8988T (cell line): ENCODE data around the gene IL5.
"Not testable (repeated sequence)": the region's sequence is repeated elsewhere in the genome, so short reads cannot be mapped to it uniquely, and the experiment has no call there.

Experiments used
- DNase-seq: peaks from one replicate; pipeline ENCODE4 v3.0.0; 2011

Gene IL5

GRCh38 chr5:132543472-132544201 is at the start of gene IL5:
TSS of gene IL5 (minus strand) at chr5:132543522. CDS start at chr5:132543478, 44 bp downstream.
- no peak for DNase-seq

GRCh38 chr5:132592521-132592920 is 49.2 kb upstream of the IL5 start:
- DNase-seq: no peak

- DNase-seq: no peak
These were observed 47.8 kb upstream of the IL5 start for GRCh38 chr5:132591145-132591544.

GRCh38 chr5:132589467-132589866 is 46.1 kb upstream of the IL5 start:
- no peak for DNase-seq

- no peak for DNase-seq
These were observed 42.7 kb upstream of the IL5 start for GRCh38 chr5:132586063-132586462.

- DNase-seq: not testable (repeated sequence)
These were observed 41.2 kb upstream of the IL5 start for GRCh38 chr5:132584560-132584959.

GRCh38 chr5:132576123-132576522 is 32.8 kb upstream of the IL5 start:
- DNase-seq: no peak

GRCh38 chr5:132566657-132567056 is 23.3 kb upstream of the IL5 start:
- no peak for DNase-seq

- not testable (repeated sequence) for DNase-seq
These were observed 21.2 kb upstream of the IL5 start for GRCh38 chr5:132564555-132564954.

GRCh38 chr5:132561601-132562000 is 18.3 kb upstream of the IL5 start:
- no peak for DNase-seq

- no peak for DNase-seq
These were observed 16.2 kb upstream of the IL5 start for GRCh38 chr5:132559383-132560060.

GRCh38 chr5:132557478-132558172 is 14.3 kb upstream of the IL5 start:
- peak; percentile 18 for DNase-seq

GRCh38 chr5:132556763-132557477 is 13.6 kb upstream of the IL5 start, which contains the start of gene RAD50:
TSS of gene RAD50 (plus strand) at chr5:132556977. CDS start at chr5:132557325, 348 bp downstream.
- peak; percentile 63 for DNase-seq

- no peak for DNase-seq
These were observed 12.9 kb upstream of the IL5 start for GRCh38 chr5:132556153-132556762.

- DNase-seq: no peak
These were observed 6.3 kb upstream of the IL5 start for GRCh38 chr5:132549576-132549975.

GRCh38 chr5:132548834-132549233 is 5.5 kb upstream of the IL5 start:
- DNase-seq: not testable (repeated sequence)

- DNase-seq: no peak
These were observed 3.9 kb upstream of the IL5 start for GRCh38 chr5:132547269-132547668.

- DNase-seq: no peak
These were observed 2.8 kb upstream of the IL5 start for GRCh38 chr5:132546108-132546507.

GRCh38 chr5:132540764-132541163 is 2.6 kb downstream of the IL5 start:
- DNase-seq: no peak

GRCh38 chr5:132540149-132540548 is 3.2 kb downstream of the IL5 start:
- DNase-seq: no peak

GRCh38 chr5:132539716-132540115 is 3.6 kb downstream of the IL5 start:
- DNase-seq: no peak

- no peak for DNase-seq
These were observed 12.4 kb downstream of the IL5 start for GRCh38 chr5:132530946-132531345.
